Smooth muscle cell (in vitro differentiated cells): ENCODE data around the gene ZMAT1. TPM values are rescaled to one million over a fixed set of nuclear protein-coding genes. Genes with fewer than 3 reads are reported as not detected.

Source experiments
- DNase-seq: peaks from one replicate; lab custom pipeline; 2025; ENCODE audit not compliant: unreplicated experiment; lab: John Stamatoyannopoulos, UW
- H2AFZ ChIP-seq: fragments of 200-600 bp; sonication (generic); 2 replicates; pipeline ENCODE4 v1.6.0; 2016; ENCODE audit warnings: antibody characterized with exemption, low read depth, mild to moderate bottlenecking
- H3F3A ChIP-seq: fragments of 200-600 bp; sonication (generic); 2 replicates; pipeline ENCODE4 v1.6.0; 2017; ENCODE audit warnings: antibody characterized with exemption, low read depth
- H3K27ac ChIP-seq: fragments of 200-600 bp; sonication (generic); 2 replicates; pipeline ENCODE4 v1.5.1; 2016; ENCODE audit warnings: low read depth, mild to moderate bottlenecking
- H3K27me3 ChIP-seq: fragments of 200-600 bp; sonication (generic); 2 replicates; pipeline ENCODE4 v1.6.1; 2016; ENCODE audit warnings: low read depth, mild to moderate bottlenecking
- H3K36me3 ChIP-seq: fragments of 200-600 bp; sonication (generic); 2 replicates; pipeline ENCODE4 v1.5.1; 2016; ENCODE audit warnings: low read depth
- H3K4me1 ChIP-seq: fragments of 200-600 bp; sonication (generic); 2 replicates; pipeline ENCODE4 v1.5.1; 2016; ENCODE audit warnings: low read depth
- H3K4me2 ChIP-seq: fragments of 200-600 bp; sonication (generic); 2 replicates; pipeline ENCODE4 v1.6.0; 2016; ENCODE audit warnings: mild to moderate bottlenecking
- H3K4me3 ChIP-seq: fragments of 200-600 bp; sonication (generic); 2 replicates; pipeline ENCODE4 v1.5.1; 2016; ENCODE audit warnings: mild to moderate bottlenecking
- H3K79me2 ChIP-seq: fragments of 200-600 bp; sonication (generic); 2 replicates; pipeline ENCODE4 v1.6.0; 2016; ENCODE audit warnings: low read depth, mild to moderate bottlenecking
- H3K9ac ChIP-seq: fragments of 200-600 bp; sonication (generic); 2 replicates; pipeline ENCODE4 v1.6.0; 2016; ENCODE audit warnings: low read depth
- H3K9me3 ChIP-seq: fragments of 200-600 bp; sonication (generic); replicated peaks from 2 replicates; pipeline ENCODE4 v1.5.1; 2016; ENCODE audit warnings: low read depth
- H4K20me1 ChIP-seq: fragments of 200-600 bp; sonication (generic); 2 replicates; pipeline ENCODE4 v1.6.0; 2016; ENCODE audit warnings: low read depth
- CTCF ChIP-seq: fragments of 200-600 bp; sonication (generic); IDR thresholded peaks from 2 replicates; pipeline ENCODE4 v1.5.1; 2017; ENCODE audit warnings: borderline replicate concordance, mild to moderate bottlenecking, antibody characterized with exemption; ENCODE audit not compliant: insufficient read depth, poor library complexity, severe bottlenecking
- WGBS: methylation state at CpG from one replicate; pipeline ENCODE4 v1.1.7; 2016; ENCODE audit warnings: low lambda C conversion rate; 5-methylcytosine and 5-hydroxymethylcytosine counted together
- polyA plus RNA-seq: library from polyadenylated mRNA; unstranded; fragments of >200 nt; fragmentation: Nextera tagmentation; extraction: Ambion mirVana; gene quantifications from 2 replicates; pipeline ENCODE4 v1.2.1, GENCODE V29; 2016
- total RNA-seq: library from RNA; depleted of rRNA; stranded (reverse); fragments of >200 nt; gene quantifications from 2 replicates; pipeline ENCODE4 v1.2.3, GENCODE V29; 2014

The ZMAT1 gene
- total and polyA plus RNA-seq, 2 experiments from 2014 or later: 0.09 to 0.49 TPM

DNA sequence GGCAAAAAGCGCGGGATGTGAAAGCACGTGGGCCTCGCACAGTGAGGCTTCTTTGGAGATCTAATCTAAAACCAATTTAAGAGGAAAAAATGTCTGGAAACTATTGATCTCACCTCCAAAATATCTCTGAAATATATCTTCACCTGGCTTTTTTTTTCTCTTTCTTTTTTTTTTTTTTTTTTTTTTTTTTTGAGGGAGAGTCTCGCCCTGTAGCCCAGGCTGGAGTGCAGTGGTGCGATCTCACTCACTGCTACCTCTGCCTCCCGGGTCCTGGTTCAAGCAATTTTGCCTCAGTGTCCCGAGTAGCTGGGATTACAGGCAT, 383 bp upstream of the ZMAT1 start:
- H3K4me2 ChIP-seq: peak overlapping the region; percentile 82
- peak overlapping the region; percentile 72 for H2AFZ ChIP-seq
- no peaks in the 10 kb centered on the region for H3K27me3 ChIP-seq
- no peak overlapping the region for H3K27ac ChIP-seq
- peak overlapping the region; percentile 58 for H3K4me3 ChIP-seq
- H3K4me1 ChIP-seq: no peaks in the 10 kb centered on the region
- H4K20me1 ChIP-seq: no peaks in the 10 kb centered on the region
- no peak for DNase-seq
- H3F3A ChIP-seq: no peaks in the 10 kb centered on the region
- TF ChIP-seq CTCF: no peak
- WGBS: 70% methylated on average over 8 of the region's 8 CpGs
- no peaks in the 10 kb centered on the region for H3K79me2 ChIP-seq
- no peak overlapping the region for H3K9ac ChIP-seq
- no peaks in the 10 kb centered on the region for H3K36me3 ChIP-seq
- no peaks in the 10 kb centered on the region for H3K9me3 ChIP-seq

- Histone ChIP-seq H3K9ac (no peak overlapping the region), H3K4me2 (peak overlapping the region; percentile 82), H3K9me3 (no peaks in the 10 kb centered on the region), H3K4me3 (peak overlapping the region; percentile 58), H3K27ac (no peak overlapping the region), H3K27me3 (no peaks in the 10 kb centered on the region), H3K79me2 (no peaks in the 10 kb centered on the region), H2AFZ (peak overlapping the region; percentile 19), H3F3A (no peaks in the 10 kb centered on the region), H3K4me1 (no peaks in the 10 kb centered on the region), H3K36me3 (no peaks in the 10 kb centered on the region), H4K20me1 (no peaks in the 10 kb centered on the region)
- no peak for DNase-seq
- 51% methylated on average over 6 of the region's 6 CpGs for WGBS
- no peak for TF ChIP-seq CTCF
These were observed 715 bp downstream of the ZMAT1 start for GRCh38 chrX:101931136-101931487.

GRCh38 chrX:101925733-101926132, 6.1 kb downstream of the ZMAT1 start:
- no peak overlapping the region for H2AFZ ChIP-seq
- WGBS: 72% methylated on average over 5 of the region's 5 CpGs
- no peak for TF ChIP-seq CTCF

GRCh38 chrX:101918751-101919150, 13.1 kb downstream of the ZMAT1 start:
- 67% methylated on average over 1 of the region's 1 CpG for WGBS
- H3F3A ChIP-seq: no peaks in the 10 kb centered on the region
- TF ChIP-seq CTCF: no peak
- no peak overlapping the region for H3K9ac ChIP-seq
- no peaks in the 10 kb centered on the region for H3K79me2 ChIP-seq
- no peak overlapping the region for H3K4me3 ChIP-seq
- DNase-seq: no peak
- H3K4me1 ChIP-seq: no peaks in the 10 kb centered on the region
- no peak overlapping the region for H2AFZ ChIP-seq
- H3K9me3 ChIP-seq: no peaks in the 10 kb centered on the region
- no peaks in the 10 kb centered on the region for H3K36me3 ChIP-seq
- no peak overlapping the region for H3K4me2 ChIP-seq
- no peaks in the 10 kb centered on the region for H4K20me1 ChIP-seq
- no peaks in the 10 kb centered on the region for H3K27me3 ChIP-seq
- no peak overlapping the region for H3K27ac ChIP-seq

More at GRCh38 chrX:101925733-101926132, 6.1 kb downstream of the ZMAT1 start:
- H3F3A ChIP-seq: no peaks in the 10 kb centered on the region
- H4K20me1 ChIP-seq: no peaks in the 10 kb centered on the region
- no peak overlapping the region for H3K9ac ChIP-seq
- no peaks in the 10 kb centered on the region for H3K4me1 ChIP-seq
- H3K4me3 ChIP-seq: no peak overlapping the region
- H3K36me3 ChIP-seq: no peaks in the 10 kb centered on the region
- H3K9me3 ChIP-seq: no peaks in the 10 kb centered on the region
- no peak overlapping the region for H3K27ac ChIP-seq
- no peak overlapping the region for H3K4me2 ChIP-seq
- H3K79me2 ChIP-seq: no peaks in the 10 kb centered on the region
- no peak for DNase-seq
- H3K27me3 ChIP-seq: no peaks in the 10 kb centered on the region
